Endothelial cell of umbilical vein (primary cell): Measurements from ENCODE around the gene BRCA2. TPM values are rescaled to one million over a fixed set of nuclear protein-coding genes. Genes with fewer than 3 reads are reported as not detected.

ENCODE experiments used
- BruUV-seq: library from RNA; stranded (reverse); fragments of 400-500 nt; replicated peaks from 2 replicates; lab custom pipeline; 2021; lab: Mats Ljungman, UMichigan
- CTCF ChIA-PET: fragments of 300-600, 350-600 bp; sonication (Branson Sonifier 250); formaldehyde crosslinking; loops from one replicate; lab custom pipeline; 2021; ENCODE audit warnings: antibody characterized with exemption, inconsistent platforms; lab: Charles Lee
- POLR2A ChIA-PET: fragments of 300-600, 350-600 bp; sonication (Branson Sonifier 250); formaldehyde crosslinking; loops from one replicate; lab custom pipeline; 2021; ENCODE audit warnings: antibody characterized with exemption, inconsistent platforms; lab: Charles Lee
- DNase-seq: peaks from one replicate; pipeline ENCODE4 v3.0.0-alpha.2; 2011; ENCODE audit warnings: low read depth, low spot score
- FAIRE-seq: peaks from 2 replicates; lab custom pipeline; 2011; peaks lifted over from hg19 to GRCh38; lab: Jason Lieb, UNC
- H2AFZ ChIP-seq: 2 replicates; pipeline ENCODE4 v1.6.0; 2012; ENCODE audit warnings: low read depth, low read length, control low read depth, inconsistent platforms
- H3K27ac ChIP-seq: 2 replicates; pipeline ENCODE4 v1.5.1; 2011; ENCODE audit warnings: low read depth, mild to moderate bottlenecking, control low read depth, low read length, moderate library complexity; ENCODE audit not compliant: insufficient read depth
- H3K27me3 ChIP-seq, 2 experiments: 2 replicates each; pipeline versions ENCODE4 v1.6.0 to v1.6.1; 2011; ENCODE audit warnings: low read length in 2 of 2, mixed read lengths in 1 of 2; ENCODE audit not compliant: control insufficient read depth in 2 of 2, insufficient read depth in 2 of 2
- H3K36me3 ChIP-seq, 2 experiments: 2 replicates in 1 of 2; 3 replicates in 1 of 2; pipeline ENCODE4 v1.5.1; 2011; ENCODE audit warnings: low read length in 2 of 2, mild to moderate bottlenecking in 1 of 2, moderate library complexity in 1 of 2; ENCODE audit not compliant: control insufficient read depth in 2 of 2, insufficient read depth in 2 of 2; ENCODE audit errors: extremely low read depth in 1 of 2
- H3K4me1 ChIP-seq: 3 replicates; pipeline ENCODE4 v1.5.1; 2011; ENCODE audit warnings: mild to moderate bottlenecking, low read length; ENCODE audit not compliant: control insufficient read depth, insufficient read depth; ENCODE audit errors: extremely low read depth
- H3K4me2 ChIP-seq: 2 replicates; pipeline ENCODE4 v1.6.1; 2011; ENCODE audit warnings: low read length, control low read depth, mixed read lengths; ENCODE audit not compliant: insufficient read depth
- H3K4me3 ChIP-seq, 3 experiments: fragments of 200-600 bp in 1 of 3; sonication (generic), shearing (Covaris generic) in 1 of 3; replicated peaks in 1 of 3; 2 replicates each; pipeline ENCODE4 v1.5.1; 2011 to 2016; ENCODE audit warnings: control low read depth in 3 of 3, low read length in 3 of 3, mild to moderate bottlenecking in 2 of 3, inconsistent platforms in 1 of 3, low read depth in 1 of 3, moderate library complexity in 1 of 3; ENCODE audit not compliant: insufficient read depth in 1 of 3
- H3K79me2 ChIP-seq: 2 replicates; pipeline ENCODE4 v1.6.0; 2012; ENCODE audit warnings: low read length, inconsistent platforms; ENCODE audit not compliant: control insufficient read depth, insufficient read depth
- H3K9ac ChIP-seq: replicated peaks from 2 replicates; pipeline ENCODE3; 2011; ENCODE audit warnings: low read length, control low read depth; ENCODE audit not compliant: insufficient read depth; ENCODE audit errors: extremely low read depth
- H3K9me1 ChIP-seq: replicated peaks from 3 replicates; pipeline ENCODE4 v1.6.0; 2011; ENCODE audit warnings: mild to moderate bottlenecking, low read length; ENCODE audit not compliant: control insufficient read depth, insufficient read depth; ENCODE audit errors: extremely low read depth
- H3K9me3 ChIP-seq: replicated peaks from 2 replicates; pipeline ENCODE4 v1.5.1; 2012; ENCODE audit warnings: low read length, inconsistent platforms; ENCODE audit not compliant: control insufficient read depth, insufficient read depth
- H4K20me1 ChIP-seq: replicated peaks from 2 replicates; pipeline ENCODE3; 2011; ENCODE audit warnings: mild to moderate bottlenecking, low read length; ENCODE audit not compliant: control insufficient read depth, insufficient read depth; ENCODE audit errors: extremely low read depth
- EZH2 ChIP-seq: IDR thresholded peaks from 2 replicates; pipeline ENCODE4 v1.6.1; 2012; ENCODE audit warnings: borderline replicate concordance, low read depth, mild to moderate bottlenecking, moderate library complexity, low read length, inconsistent platforms; ENCODE audit not compliant: severe bottlenecking
- FOS ChIP-seq: IDR thresholded peaks from 2 replicates; pipeline ENCODE4 v1.6.1; 2011; ENCODE audit warnings: mild to moderate bottlenecking, low read length, moderate library complexity, borderline replicate concordance; ENCODE audit not compliant: insufficient read depth
- GATA2 ChIP-seq: IDR thresholded peaks from 2 replicates; pipeline ENCODE4 v1.7.0; 2011; ENCODE audit warnings: low read depth, mild to moderate bottlenecking, moderate library complexity, mixed read lengths, low read length; ENCODE audit not compliant: insufficient read length, insufficient read depth
- JUN ChIP-seq: IDR thresholded peaks from 2 replicates; pipeline ENCODE4 v1.6.1; 2011; ENCODE audit warnings: borderline replicate concordance, low read depth; ENCODE audit not compliant: insufficient read length, insufficient read depth
- MAX ChIP-seq: IDR thresholded peaks from 2 replicates; pipeline ENCODE4 v1.6.1; 2011; ENCODE audit not compliant: insufficient read depth, insufficient read length
- MYC ChIP-seq: IDR thresholded peaks from one replicate; pipeline ENCODE4 v1.6.1; 2011; ENCODE audit warnings: mild to moderate bottlenecking, low read depth, low read length
- POLR2A ChIP-seq: IDR thresholded peaks from 2 replicates; pipeline ENCODE4 v1.6.1; 2012; ENCODE audit warnings: low read depth, mild to moderate bottlenecking, control low read depth, low read length
- POLR2AphosphoS5 ChIP-seq: IDR thresholded peaks from 2 replicates; pipeline ENCODE4 v1.6.1; 2012; ENCODE audit warnings: low read depth, mild to moderate bottlenecking, control low read depth, low read length, moderate library complexity; ENCODE audit not compliant: insufficient read depth
- dilution Hi-C: fragments of 300-500 bp; cut with MboI; formaldehyde crosslinking; loops from one replicate; pipeline ENCODE4 v1.15.0; 2019; ENCODE audit warnings: low sequenced_read_pairs; ENCODE audit not compliant: extremely low pct_ligation_motif_present
- intact Hi-C: fragments of 100-400 bp; cut with micrococcal nuclease; formaldehyde crosslinking; loops from one replicate; pipeline ENCODE4 v1.10.0; 2022
- polyA plus RNA-seq, 4 experiments: library from polyadenylated mRNA; depleted of rRNA in 3 of 4; stranded (reverse) in 3 of 4; unstranded in 1 of 4; fragments of >200 nt; gene quantifications; 2 replicates each; pipeline versions ENCODE4 v1.2.1 to v1.2.3, GENCODE V29; 2011 to 2012; ENCODE audit warnings: missing spikeins in 1 of 4
- total RNA-seq: library from RNA; stranded (reverse); gene quantifications from 2 replicates; pipeline ENCODE4 v1.2.3, GENCODE V29; 2021
- TF ChIP-seq, protein P1 (sequence below), 2 donors: IDR thresholded peaks; 1 replicate in 1 of 2; 2 replicates in 1 of 2; pipeline ENCODE4 v1.5.1; 2011; ENCODE audit warnings: low read length in 2 of 2, mild to moderate bottlenecking in 2 of 2, moderate library complexity in 2 of 2, control low read depth in 1 of 2, inconsistent platforms in 1 of 2, low read depth in 1 of 2; ENCODE audit not compliant: insufficient read depth in 1 of 2; ENCODE audit errors: extremely low read depth in 1 of 2

BRCA2 gene
- total and polyA plus RNA-seq, 2 donors (not counting 3 experiments of a cell fraction or from before 2014, with no cell fraction given) = 2.9 to 17.5 TPM

DNA sequence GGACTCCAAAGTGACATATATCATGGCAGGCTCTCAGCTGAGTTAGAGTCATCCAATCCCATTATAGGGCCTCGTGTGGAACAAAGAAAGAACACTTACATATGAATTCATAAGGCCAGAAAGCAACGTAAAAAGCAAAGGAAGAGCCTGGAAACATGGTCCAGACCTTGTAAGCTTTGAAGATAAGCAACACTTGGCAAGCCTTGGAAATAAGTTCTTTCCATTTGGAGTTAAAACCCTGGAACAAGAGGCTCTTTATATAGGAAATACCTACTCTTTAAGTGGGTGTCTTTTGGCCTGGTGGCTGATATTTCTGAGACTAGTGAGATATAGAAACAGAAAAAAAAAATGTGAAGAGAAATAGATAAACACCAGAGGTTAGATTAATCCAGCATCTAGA is 49.6 kb upstream of the BRCA2 start:
- intact Hi-C loops (no loop called here), dilution Hi-C loops (no loop called here)
- Histone ChIP-seq H3K4me3 (no peak overlapping the region), H3K9ac (no peak overlapping the region), H3K79me2 (peaks cover 31% of the 10 kb centered on the region), H3K4me2 (peak overlapping the region; percentile 1), H3K4me1 (peaks cover 72% of the 10 kb centered on the region), H3K9me1 (no peaks in the 10 kb centered on the region), H3K27ac (peak overlapping the region; percentile 95), H3K36me3 (peaks cover 0 to 19% of the 10 kb centered on the region in 2 experiments), H4K20me1 (no peaks in the 10 kb centered on the region), H3K9me3 (no peaks in the 10 kb centered on the region), H2AFZ (no peak overlapping the region), H3K27me3 (no peaks in the 10 kb centered on the region)
- no peak for TF ChIP-seq MYC
- TF ChIP-seq POLR2A = no peak
- TF ChIP-seq POLR2AphosphoS5 = no peak
- TF ChIP-seq MAX = no peak
- TF ChIP-seq FOS = no peak
- TF ChIP-seq EZH2 = no peak
- TF ChIP-seq GATA2 = no peak
- TF ChIP-seq, protein P1, sequence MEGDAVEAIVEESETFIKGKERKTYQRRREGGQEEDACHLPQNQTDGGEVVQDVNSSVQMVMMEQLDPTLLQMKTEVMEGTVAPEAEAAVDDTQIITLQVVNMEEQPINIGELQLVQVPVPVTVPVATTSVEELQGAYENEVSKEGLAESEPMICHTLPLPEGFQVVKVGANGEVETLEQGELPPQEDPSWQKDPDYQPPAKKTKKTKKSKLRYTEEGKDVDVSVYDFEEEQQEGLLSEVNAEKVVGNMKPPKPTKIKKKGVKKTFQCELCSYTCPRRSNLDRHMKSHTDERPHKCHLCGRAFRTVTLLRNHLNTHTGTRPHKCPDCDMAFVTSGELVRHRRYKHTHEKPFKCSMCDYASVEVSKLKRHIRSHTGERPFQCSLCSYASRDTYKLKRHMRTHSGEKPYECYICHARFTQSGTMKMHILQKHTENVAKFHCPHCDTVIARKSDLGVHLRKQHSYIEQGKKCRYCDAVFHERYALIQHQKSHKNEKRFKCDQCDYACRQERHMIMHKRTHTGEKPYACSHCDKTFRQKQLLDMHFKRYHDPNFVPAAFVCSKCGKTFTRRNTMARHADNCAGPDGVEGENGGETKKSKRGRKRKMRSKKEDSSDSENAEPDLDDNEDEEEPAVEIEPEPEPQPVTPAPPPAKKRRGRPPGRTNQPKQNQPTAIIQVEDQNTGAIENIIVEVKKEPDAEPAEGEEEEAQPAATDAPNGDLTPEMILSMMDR (IDR thresholded peaks at IDR 0.05; ENCODE audit: extremely low read depth in 1 of 2, insufficient read depth in 1 of 2, low read depth in 1 of 2, low read length in 2 of 2) = no peak
- TF ChIP-seq JUN = no peak
- ChIA-PET POLR2A (interaction anchor here (1.0 kb wide), 1 partner anchor 10 kb away, joined by 3 read pairs; no protein-coding TSS in a partner anchor), CTCF (interaction anchor here (1.0 to 3.0 kb wide), 3 partner anchors 10 to 19 kb away, joined by 4 to 15 read pairs (median 4); no protein-coding TSS in a partner anchor)
- no peak for FAIRE-seq
- no TSS peak for BruUV-seq
- peak; percentile 30 for DNase-seq
